Astrocyte of the cerebellum (primary cell): ENCODE measurements around the gene DELE1.

Source experiments
- DNase-seq: peaks from one replicate; pipeline ENCODE4 v3.0.0-alpha.2; 2011; ENCODE audit warnings: low read depth
- H3K4me3 ChIP-seq: 2 replicates; pipeline ENCODE4 v1.5.1; 2011; ENCODE audit warnings: mild to moderate bottlenecking, low read depth, low read length, moderate library complexity
- CTCF ChIP-seq: IDR thresholded peaks from 2 replicates; pipeline ENCODE4 v1.5.1; 2012; ENCODE audit warnings: low read length, low read depth, moderate library complexity, mild to moderate bottlenecking; ENCODE audit errors: missing control alignments
- in situ Hi-C: cut with HindIII; loops from 2 replicates; pipeline ENCODE4 v1.10.0; 2017; ENCODE audit warnings: low sequenced_read_pairs

DELE1 gene

GRCh38 chr5:141879941-141880738, 43.5 kb upstream of the DELE1 start:
- no peak overlapping the region for H3K4me3 ChIP-seq
- in situ Hi-C loops = no loop called here
- DNase-seq = no peak
- TF ChIP-seq CTCF = no peak

GRCh38 chr5:141880961-141881801, 42.5 kb upstream of the DELE1 start:
- TF ChIP-seq CTCF = no peak
- no peak overlapping the region for H3K4me3 ChIP-seq
- no peak for DNase-seq
- in situ Hi-C loops = no loop called here

GRCh38 chr5:141881886-141882285, 41.8 kb upstream of the DELE1 start:
- in situ Hi-C loops = no loop called here
- no peak for DNase-seq
- no peak for TF ChIP-seq CTCF
- no peak overlapping the region for H3K4me3 ChIP-seq

GRCh38 chr5:141882594-141883183, 41.0 kb upstream of the DELE1 start:
- TF ChIP-seq CTCF = no peak
- in situ Hi-C loops = no loop called here
- no peak overlapping the region for H3K4me3 ChIP-seq
- no peak for DNase-seq

- H3K4me3 ChIP-seq = no peak overlapping the region
- no peak for DNase-seq
- TF ChIP-seq CTCF = no peak
- in situ Hi-C loops = no loop called here
Observed at GRCh38 chr5:141883184-141883891, 40.3 kb upstream of the DELE1 start.

GRCh38 chr5:141883892-141884318, 39.8 kb upstream of the DELE1 start:
- no peak for TF ChIP-seq CTCF

More at GRCh38 chr5:141883892-141884318, 39.8 kb upstream of the DELE1 start:
- DNase-seq = no peak
- in situ Hi-C loops = no loop called here
- H3K4me3 ChIP-seq = no peak overlapping the region
